ENCODE measurements around the gene TRRAP.

TRRAP gene

DNA sequence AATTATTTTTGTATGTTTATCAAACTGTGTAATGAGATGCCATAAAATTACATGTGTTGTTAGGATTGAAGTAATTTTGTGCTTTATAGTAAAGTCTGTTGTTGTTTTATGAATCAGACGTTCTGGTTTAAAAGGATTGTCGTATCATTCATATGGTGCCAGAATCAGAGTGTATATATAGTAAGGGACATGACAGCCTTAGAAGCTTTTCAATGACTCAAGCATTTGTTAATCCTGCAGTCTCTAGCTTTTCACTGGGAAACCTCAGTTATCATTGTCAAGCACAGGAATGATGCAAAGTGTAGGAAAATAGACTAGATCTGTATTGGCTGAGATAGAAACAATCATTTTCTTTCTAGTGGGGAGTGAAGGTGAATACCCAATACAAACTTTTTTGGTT, 57.5 kb downstream of the TRRAP start:
- H3K4me3 ChIP-seq (ENCODE audit: low read depth, low read length): no peak overlapping the region
- DNase-seq (ENCODE audit: low read depth): no peak
- TF ChIP-seq, protein P1, sequence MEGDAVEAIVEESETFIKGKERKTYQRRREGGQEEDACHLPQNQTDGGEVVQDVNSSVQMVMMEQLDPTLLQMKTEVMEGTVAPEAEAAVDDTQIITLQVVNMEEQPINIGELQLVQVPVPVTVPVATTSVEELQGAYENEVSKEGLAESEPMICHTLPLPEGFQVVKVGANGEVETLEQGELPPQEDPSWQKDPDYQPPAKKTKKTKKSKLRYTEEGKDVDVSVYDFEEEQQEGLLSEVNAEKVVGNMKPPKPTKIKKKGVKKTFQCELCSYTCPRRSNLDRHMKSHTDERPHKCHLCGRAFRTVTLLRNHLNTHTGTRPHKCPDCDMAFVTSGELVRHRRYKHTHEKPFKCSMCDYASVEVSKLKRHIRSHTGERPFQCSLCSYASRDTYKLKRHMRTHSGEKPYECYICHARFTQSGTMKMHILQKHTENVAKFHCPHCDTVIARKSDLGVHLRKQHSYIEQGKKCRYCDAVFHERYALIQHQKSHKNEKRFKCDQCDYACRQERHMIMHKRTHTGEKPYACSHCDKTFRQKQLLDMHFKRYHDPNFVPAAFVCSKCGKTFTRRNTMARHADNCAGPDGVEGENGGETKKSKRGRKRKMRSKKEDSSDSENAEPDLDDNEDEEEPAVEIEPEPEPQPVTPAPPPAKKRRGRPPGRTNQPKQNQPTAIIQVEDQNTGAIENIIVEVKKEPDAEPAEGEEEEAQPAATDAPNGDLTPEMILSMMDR (conservative IDR thresholded peaks at IDR 0.05; ENCODE audit: low read depth, low read length): no peak

DNA sequence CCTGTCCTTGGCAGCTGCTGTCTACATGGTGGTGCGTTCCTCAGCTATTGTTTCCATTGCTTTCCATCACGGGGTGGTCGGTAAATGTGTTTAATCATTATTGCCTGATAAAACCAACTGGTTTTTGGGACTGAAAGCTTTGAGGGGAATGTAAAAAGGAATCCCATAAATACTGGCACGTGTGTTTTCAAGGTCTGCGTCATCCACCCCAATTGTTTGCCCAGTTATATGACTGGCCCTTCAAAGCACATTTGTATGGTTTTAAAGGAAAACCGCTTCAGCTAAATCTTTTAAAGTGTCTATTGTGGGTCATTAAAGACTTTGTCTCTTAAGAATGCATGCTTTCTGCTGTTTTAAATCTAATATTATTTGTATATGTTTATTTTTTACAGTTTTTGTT, 65.0 kb downstream of the TRRAP start:
- TF ChIP-seq, protein P1 (conservative IDR thresholded peaks at IDR 0.05; ENCODE audit: low read depth, low read length): no peak
- no peak overlapping the region for H3K4me3 ChIP-seq (ENCODE audit: low read depth, low read length)
- DNase-seq (ENCODE audit: low read depth): no peak

DNA sequence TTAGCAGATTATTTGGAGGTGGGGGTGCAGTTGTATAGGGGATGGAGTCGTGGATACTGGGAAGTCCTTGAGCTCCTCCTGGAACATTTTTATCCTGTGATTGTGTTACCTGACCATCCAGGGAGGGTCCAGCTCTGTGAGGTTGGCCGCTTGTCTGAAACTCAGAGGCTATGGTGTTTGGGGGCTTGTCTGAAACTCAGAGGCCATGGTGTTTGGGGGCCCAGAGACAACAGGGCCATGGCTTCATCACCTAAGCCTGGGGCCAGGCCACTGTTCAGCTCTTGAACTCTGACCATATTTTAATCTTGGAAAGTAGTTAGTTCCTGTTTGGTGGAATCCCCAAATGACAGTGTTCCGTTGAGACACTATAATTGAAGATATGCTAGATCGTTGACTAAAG, 66.1 kb downstream of the TRRAP start:
- no peak for DNase-seq (ENCODE audit: low read depth)
- H3K4me3 ChIP-seq (ENCODE audit: low read depth, low read length): no peak overlapping the region
- TF ChIP-seq, protein P1 (conservative IDR thresholded peaks at IDR 0.05; ENCODE audit: low read depth, low read length): no peak

DNA sequence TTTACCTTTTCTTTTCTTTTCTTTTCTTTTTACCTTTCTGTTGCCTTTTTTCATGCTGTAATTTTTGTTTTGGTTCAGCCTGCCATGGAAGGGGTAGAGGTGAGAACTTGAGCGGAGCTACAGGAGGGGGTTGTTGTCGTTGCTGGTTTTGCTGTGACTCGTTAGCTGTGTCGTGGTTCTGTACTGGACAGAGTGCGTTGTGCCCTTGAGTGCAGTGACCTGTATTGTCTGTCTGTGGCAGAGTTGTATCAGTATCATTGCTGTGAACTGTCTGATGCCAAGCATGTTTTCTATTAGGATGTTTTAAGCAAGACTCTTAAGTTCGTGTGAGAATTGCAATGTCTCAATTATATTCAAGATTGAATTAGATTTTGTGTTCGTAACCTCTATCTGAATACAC, 67.5 kb downstream of the TRRAP start:
- TF ChIP-seq, protein P1 (conservative IDR thresholded peaks at IDR 0.05; ENCODE audit: low read depth, low read length): no peak
- H3K4me3 ChIP-seq (ENCODE audit: low read depth, low read length): no peak overlapping the region
- DNase-seq (ENCODE audit: low read depth): no peak

DNA sequence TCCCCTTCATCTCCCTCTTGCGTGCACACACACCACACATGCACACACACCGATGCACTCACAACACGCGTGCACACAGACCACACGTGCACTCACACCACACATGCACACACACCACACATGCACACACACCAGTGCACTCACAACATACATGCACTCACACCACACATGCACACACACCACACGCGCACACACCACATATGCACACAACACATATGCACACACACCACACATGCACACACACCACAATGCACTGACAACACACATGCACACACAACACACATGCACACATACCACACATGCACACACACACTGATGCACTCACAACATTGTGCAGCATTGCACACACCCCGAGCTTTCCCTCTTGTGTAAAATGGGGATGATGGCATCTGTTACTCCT, 68.1 kb downstream of the TRRAP start:
- no peak for DNase-seq (ENCODE audit: low read depth)
- TF ChIP-seq, protein P1 (conservative IDR thresholded peaks at IDR 0.05; ENCODE audit: low read depth, low read length): no peak
- H3K4me3 ChIP-seq (ENCODE audit: low read depth, low read length): no peak overlapping the region

DNA sequence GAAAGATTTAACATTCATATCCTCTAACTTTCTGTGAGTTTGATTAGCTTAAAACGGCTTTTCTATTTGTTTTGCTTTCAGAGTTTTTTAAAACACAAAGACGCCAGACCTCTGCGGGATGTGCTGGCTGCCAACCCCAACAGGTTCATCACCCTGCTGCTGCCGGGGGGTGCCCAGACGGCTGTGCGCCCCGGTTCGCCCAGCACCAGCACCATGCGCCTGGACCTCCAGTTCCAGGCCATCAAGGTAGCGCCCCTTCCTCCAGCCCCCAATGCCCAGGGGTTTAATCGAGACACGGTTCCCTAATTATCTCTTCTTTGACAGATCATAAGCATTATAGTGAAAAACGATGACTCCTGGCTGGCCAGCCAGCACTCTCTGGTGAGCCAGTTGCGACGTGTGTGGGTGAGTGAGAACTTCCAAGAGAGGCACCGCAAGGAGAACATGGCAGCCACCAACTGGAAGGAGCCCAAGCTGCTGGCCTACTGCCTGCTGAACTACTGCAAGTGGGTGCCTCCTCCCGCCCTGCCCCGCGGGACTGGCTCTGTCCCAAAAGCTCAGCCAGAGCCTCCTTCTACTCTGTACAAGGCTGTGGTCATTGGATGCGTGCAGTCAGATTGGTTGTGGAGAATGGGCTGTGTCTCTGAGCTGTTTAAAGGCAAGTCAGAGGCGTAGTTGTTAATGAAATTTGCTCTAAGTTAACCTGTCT, 71.2 kb downstream of the TRRAP start:
- H3K4me3 ChIP-seq (ENCODE audit: low read depth, low read length): no peak overlapping the region
- TF ChIP-seq, protein P1 (conservative IDR thresholded peaks at IDR 0.05; ENCODE audit: low read depth, low read length): no peak
- DNase-seq (ENCODE audit: low read depth): no peak

DNA sequence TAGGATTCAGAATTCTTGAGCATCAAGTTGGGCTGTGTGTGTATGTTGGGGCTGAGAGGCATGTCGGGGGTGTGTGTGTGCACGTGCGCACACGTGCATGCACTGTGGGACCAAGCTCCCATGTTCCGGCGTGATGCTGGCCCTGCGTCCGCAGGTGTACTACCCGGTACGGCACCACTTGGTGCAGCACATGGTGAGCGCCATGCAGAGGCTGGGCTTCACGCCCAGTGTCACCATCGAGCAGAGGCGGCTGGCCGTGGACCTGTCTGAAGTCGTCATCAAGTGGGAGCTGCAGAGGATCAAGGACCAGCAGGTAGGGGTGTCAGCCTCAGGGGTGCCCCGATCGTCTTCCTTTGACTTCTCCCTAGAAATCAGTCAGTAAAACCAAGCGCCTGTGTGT, 77.7 kb downstream of the TRRAP start:
- TF ChIP-seq, protein P1 (conservative IDR thresholded peaks at IDR 0.05; ENCODE audit: low read depth, low read length): no peak
- no peak overlapping the region for H3K4me3 ChIP-seq (ENCODE audit: low read depth, low read length)
- no peak for DNase-seq (ENCODE audit: low read depth)

Measured in choroid plexus epithelial cell (primary cell).